Glomerular endothelial cell (primary cell): ENCODE measurements around the gene CSNK1G3. TPM values are rescaled to one million over a fixed set of nuclear protein-coding genes. Genes with fewer than 3 reads are reported as not detected.
A peak's percentile ranks its signal among the peaks of the same experiment; 100 is the strongest.

Source experiments
- DNase-seq: peaks from one replicate; pipeline ENCODE4 v3.0.0-alpha.2; 2011; ENCODE audit warnings: low read depth, low spot score; ENCODE audit errors: extremely low read depth
- total RNA-seq: library from RNA; depleted of rRNA; stranded (reverse); fragments of >200 nt; gene quantifications from 2 replicates; pipeline ENCODE4 v1.2.3, GENCODE V29; 2015

The CSNK1G3 gene
- total RNA-seq, 1 donor from 2014 or later, result 44.6 TPM

DNA sequence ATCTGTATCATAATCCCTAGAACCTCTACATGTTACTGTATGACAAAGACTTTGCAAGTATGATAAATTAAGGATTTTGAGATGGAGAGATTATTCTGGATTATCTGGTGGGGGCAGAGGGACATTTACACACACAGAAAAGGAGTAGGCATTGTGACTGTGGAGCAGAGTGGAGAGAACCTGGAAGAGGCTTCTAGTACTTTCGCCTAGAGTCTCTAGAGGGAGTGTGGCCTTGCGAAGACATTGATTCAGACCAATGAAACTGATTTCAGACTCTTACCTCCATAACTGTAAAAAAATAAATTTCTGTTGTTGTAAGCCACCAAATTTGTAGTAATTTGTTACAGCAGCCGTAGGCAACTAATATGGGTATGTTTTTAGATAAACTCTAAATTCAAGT is 45.9 kb downstream of the CSNK1G3 start:
- no peak for DNase-seq

DNA sequence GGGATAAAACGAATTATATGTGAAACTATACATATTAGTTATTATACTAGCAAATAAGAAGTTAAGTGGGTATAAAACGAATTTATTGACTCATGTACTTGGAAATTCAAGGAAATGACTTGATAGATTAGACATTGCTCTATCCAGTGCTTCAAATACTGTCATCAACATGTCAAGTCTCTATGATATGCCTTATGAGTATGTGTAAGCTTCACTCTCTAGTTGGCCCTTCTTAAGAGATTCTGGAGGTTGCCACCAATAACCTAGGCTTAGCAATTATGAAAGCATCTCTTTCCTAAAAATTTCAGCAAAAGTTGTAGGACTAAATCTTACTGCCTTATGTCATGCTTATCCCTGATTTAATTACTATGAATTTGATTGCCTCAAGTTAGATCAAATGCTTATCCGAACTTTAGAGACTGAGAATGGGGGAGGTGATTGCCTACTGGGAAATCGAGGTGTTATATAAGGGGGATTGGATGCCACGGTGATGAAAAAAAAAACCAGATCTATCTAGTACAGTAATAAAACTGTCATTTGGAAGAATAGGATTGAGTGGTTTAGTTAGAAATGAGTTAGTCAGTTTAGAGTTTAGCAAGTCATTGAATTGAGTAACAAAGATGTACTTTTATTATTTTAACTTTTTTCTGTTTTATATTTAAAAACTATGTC is 46.9 kb downstream of the CSNK1G3 start:
- no peak for DNase-seq

- DNase-seq, result no peak
Observed at GRCh38 chr5:123559434-123559775, 47.4 kb downstream of the CSNK1G3 start.

DNA sequence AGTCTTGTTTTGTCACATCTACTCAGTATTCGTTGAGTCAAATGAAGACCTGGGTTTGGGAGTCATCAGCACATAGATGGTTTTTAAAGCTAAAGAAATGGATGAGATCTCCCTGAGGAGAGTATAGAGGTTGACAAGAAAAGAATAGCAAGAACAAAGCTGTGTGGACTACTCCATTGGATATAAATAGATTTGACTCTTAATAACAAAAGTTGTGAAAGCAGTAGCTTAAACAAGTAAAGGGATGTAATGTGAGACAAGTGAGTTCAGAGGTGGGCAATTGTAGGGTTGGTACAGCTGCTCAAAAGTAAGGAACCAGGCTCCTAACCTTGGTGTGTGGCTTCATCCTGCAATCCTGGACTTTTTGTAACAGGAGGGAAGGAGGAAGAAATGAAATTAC is 49.3 kb downstream of the CSNK1G3 start:
- DNase-seq, result no peak

DNA sequence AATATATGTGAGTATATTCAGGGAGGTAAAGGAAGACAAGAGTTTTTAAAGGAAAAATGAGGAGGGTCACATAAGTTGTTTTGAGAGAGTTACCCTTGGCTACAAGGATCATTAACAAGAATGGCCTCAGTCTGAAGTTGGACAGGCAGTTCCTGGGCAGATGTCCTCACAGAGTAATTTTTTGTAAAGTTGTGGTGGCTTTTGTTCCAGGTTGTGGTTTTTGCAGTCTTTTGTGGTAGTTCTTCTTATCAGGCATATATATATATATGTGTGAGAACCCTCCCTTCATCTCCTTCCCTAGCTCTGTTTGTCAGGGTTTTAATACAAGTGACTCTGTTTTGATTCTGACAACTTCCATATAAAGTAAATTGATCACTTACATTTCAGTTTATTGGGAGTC is 60.0 kb downstream of the CSNK1G3 start:
- DNase-seq, result no peak

DNA sequence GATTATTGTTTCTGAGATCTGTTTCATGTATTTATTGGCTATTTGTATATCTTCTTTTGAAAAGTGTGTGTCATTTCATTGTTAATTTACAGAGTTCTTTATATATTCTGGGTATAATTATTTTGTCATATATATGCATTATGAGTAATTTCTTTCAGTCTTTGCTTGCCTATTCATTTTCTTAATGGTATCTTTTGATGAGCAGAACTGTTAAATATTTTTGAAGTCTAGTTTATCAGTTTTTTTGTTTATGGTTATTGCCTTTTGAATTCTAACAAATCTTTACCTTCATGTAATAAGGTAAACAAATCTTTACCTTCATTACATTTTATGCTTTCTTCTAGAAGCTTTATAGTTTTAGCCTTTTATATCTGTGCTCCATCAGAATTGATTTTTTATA is 66.4 kb downstream of the CSNK1G3 start:
- no peak for DNase-seq

- DNase-seq, result no peak
Observed at GRCh38 chr5:123579410-123579809, 67.4 kb downstream of the CSNK1G3 start.

- peak; percentile 37 for DNase-seq
Observed at GRCh38 chr5:123582550-123583285, 70.7 kb downstream of the CSNK1G3 start.

DNA sequence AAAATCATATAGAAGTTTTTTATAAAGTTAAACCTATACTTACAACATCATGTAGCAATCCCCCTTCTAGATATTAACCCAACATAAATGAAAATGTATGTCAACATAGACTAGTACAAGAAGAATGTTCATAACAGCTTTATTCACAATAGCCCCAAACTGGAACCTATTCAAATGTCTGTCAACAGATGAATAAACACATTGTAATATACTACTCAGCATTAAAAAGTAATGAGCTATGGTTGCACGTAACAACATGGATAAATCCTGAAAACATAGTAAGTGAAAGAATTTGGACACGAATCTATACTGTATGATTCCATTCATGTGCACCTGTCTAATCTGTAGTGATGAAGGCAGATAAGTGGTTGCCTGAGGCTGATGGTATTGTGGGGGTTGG is 73.9 kb downstream of the CSNK1G3 start:
- no peak for DNase-seq

GRCh38 chr5:123594434-123594833 is 82.5 kb downstream of the CSNK1G3 start:
- no peak for DNase-seq

- DNase-seq, result no peak
Observed at GRCh38 chr5:123597018-123597417, 85.0 kb downstream of the CSNK1G3 start.

GRCh38 chr5:123598028-123598689 is 86.2 kb downstream of the CSNK1G3 start:
- no peak for DNase-seq

DNA sequence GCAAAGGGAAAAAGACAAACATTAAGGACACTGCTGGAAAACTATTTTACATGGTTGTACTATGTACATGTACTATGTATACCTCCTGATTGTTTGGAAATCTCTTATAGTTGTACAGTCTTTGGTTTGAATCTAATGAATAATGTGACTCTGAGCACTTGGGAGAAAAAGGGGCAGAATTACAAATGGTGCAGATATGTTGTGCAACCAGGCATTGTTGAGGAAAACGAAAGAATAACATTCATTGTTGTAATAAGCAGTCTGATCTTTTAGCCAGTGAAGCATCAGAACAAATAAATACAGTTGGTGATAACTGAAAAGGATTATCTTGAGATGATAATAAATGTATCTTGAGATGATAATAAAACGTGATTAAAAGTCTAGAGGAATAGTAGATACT is 87.2 kb downstream of the CSNK1G3 start:
- DNase-seq, result no peak

GRCh38 chr5:123601610-123602009 is 89.6 kb downstream of the CSNK1G3 start:
- no peak for DNase-seq

- DNase-seq, result no peak
Observed at GRCh38 chr5:123605822-123606221, 93.8 kb downstream of the CSNK1G3 start.

GRCh38 chr5:123610209-123610608 is 98.2 kb downstream of the CSNK1G3 start:
- DNase-seq, result no peak

DNA sequence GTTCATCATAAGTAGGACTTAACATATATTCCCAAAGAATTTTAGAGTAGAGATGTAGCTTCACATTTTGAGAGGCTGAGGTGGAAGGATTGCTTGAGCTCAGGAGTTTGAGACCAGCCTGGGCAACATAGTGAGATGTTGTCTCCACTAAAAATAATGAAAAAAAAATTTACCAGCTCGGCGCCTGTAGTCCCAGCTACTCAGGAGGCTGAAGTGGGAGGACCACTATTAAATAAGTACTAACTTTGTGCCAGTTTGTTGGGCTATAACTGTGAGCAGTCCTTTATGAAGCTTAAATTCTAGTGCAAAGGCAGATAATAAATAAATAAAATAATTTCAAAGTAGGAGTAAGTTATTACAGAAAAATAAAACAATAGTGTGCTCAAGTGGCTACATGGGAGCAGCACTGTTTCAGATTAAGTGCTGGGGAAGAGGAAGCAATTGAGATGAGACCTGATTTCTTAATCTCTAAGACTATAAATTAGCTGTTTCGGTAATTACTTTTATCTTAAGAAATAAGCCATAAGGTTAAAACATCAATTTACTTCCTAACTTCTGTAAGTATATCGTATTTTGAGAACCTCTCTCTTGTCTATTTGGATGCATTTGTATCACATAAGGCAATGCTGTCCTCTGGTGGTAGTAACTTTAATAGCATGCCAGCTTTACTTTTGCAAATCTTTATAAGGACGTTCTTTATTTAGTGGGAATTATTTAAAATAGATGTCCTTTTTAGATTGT is 98.9 kb downstream of the CSNK1G3 start:
- peak; percentile 54 for DNase-seq

DNA sequence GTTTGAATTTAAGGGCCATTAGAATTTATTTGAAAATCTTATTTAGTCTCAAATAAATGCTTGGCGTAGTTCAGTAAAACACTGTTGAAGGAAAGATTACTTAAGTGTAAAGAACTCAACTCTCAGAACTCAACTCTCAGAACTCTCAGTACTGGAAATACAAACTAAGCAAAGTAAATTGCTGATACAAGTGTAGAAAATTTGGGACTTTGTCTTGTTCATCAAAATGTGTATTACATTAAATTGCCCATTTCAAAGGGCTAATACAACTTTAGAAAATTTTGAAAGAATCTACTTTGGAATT is 99.4 kb downstream of the CSNK1G3 start:
- DNase-seq, result no peak

GRCh38 chr5:123617561-123617960 is 105.6 kb downstream of the CSNK1G3 start:
- DNase-seq, result no peak

DNA sequence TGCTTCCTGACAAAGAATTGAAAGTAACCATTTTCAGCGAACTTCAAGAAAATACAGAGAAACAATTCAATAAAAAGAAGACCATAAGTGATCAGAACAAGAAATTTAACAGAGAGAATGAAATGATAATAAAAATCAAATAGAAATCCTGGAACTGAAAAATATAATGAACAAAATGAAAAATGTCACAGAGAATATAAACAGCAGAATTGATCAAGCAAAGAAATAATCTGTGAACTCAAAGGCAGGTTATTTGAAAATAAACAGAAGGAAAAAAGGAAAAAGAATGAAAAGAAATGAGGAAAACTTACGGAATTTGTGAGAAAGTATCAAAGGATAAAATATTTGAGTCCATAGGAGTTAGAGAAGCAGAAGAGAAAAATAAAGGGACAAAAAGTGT is 114.1 kb downstream of the CSNK1G3 start:
- DNase-seq, result no peak

DNA sequence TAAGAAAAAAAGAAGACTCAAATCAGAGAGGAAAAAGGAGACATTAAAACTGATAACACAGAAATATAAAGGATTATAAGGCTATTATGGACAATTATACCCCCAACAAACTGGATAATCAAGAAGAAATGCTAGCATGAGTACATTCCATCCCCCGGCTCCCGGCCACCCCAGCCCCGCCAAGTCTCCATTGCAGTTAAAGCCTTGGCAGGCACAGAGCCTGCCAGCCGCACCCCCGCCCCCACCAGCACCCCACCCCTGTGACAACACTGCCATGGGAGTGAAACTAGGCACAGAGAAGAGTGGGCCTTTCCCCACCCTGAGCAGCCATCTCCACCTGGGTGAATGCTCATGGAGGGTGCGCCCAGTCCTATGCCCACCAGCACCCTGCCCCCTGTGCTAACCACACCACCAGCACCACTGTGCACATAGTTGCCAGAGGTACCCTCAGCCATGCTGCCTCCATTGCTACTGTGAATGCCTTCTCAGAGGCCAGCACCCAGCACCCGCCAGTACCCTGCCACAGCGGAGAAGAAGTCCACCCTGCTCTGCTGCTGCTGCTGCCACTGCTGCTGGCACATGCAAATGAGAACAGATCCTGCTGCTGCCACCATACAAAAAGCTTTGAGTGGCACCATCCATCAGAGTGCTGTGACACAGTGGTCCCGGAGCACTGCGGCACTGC is 117.0 kb downstream of the CSNK1G3 start:
- DNase-seq, result no peak
